Esophagus muscularis mucosa (tissue), 4 donors: ENCODE results near the gene DGKK. TPM values are rescaled to one million over a fixed set of nuclear protein-coding genes. Genes with fewer than 3 reads are reported as not detected.

ENCODE experiments used
- DNase-seq: peaks from one replicate; pipeline ENCODE4 v3.0.0-alpha.2; 2017; ENCODE audit errors: extremely low spot score
- H3K27ac ChIP-seq, 4 donors: fragments of 200-600 bp; sonication (generic); replicated peaks in 1 of 4; 1 replicate in 3 of 4; 2 replicates in 1 of 4; pipeline ENCODE4 v1.5.1; 2016 to 2019; ENCODE audit warnings: mild to moderate bottlenecking in 1 of 4
- H3K27me3 ChIP-seq, 4 donors: fragments of 200-600 bp; sonication (generic); one replicate each; pipeline versions ENCODE4 v1.5.1 to v1.6.0; 2016 to 2019
- H3K36me3 ChIP-seq, 4 donors: fragments of 200-600 bp; sonication (generic); one replicate each; pipeline ENCODE4 v1.5.1; 2016 to 2019
- H3K4me1 ChIP-seq, 4 donors: fragments of 200-600 bp; sonication (generic); one replicate each; pipeline ENCODE4 v1.5.1; 2016 to 2019
- H3K4me3 ChIP-seq, 4 donors: fragments of 200-600 bp; sonication (generic); 1 replicate in 2 of 4; 2 replicates in 2 of 4; pipeline ENCODE4 v1.5.1; 2016 to 2019; ENCODE audit warnings: mild to moderate bottlenecking in 4 of 4, moderate library complexity in 1 of 4
- H3K9me3 ChIP-seq, 4 donors: fragments of 200-600 bp; sonication (generic); 1 replicate in 3 of 4; 2 replicates in 1 of 4; pipeline ENCODE4 v1.5.1; 2016 to 2019
- EP300 ChIP-seq: sonication (generic); formaldehyde crosslinking; IDR thresholded peaks from one replicate; pipeline ENCODE4 v1.6.1; 2017; ENCODE audit warnings: antibody characterized with exemption
- POLR2A ChIP-seq: fragments of 450-650 bp; IDR thresholded peaks from one replicate; pipeline ENCODE4 v1.6.1; 2017; ENCODE audit warnings: antibody characterized with exemption, moderate library complexity, mild to moderate bottlenecking, low read depth
- POLR2AphosphoS5 ChIP-seq, 2 donors: sonication (generic); formaldehyde crosslinking; IDR thresholded peaks; one replicate each; pipeline ENCODE4 v1.6.1; 2017; ENCODE audit warnings: antibody characterized with exemption in 2 of 2
- WGBS: methylation state at CpG from one replicate; pipeline ENCODE4 v1.1.5; 2018; 5-methylcytosine and 5-hydroxymethylcytosine counted together
- intact Hi-C: fragments of 100-400 bp; cut with DNase I; formaldehyde crosslinking; loops from one replicate; pipeline ENCODE4 v1.15.1; 2023
- total RNA-seq, 4 donors: library from RNA; depleted of rRNA; stranded (reverse); fragments of >200 nt; gene quantifications; one replicate each; pipeline versions ENCODE4 v1.1.0 to v1.2.1, GENCODE V29; 2016
- TF ChIP-seq, protein P1 (sequence below), 3 experiments: fragments of 200-600 bp in 2 of 3; fragments of 450-650 bp in 1 of 3; sonication (generic) in 2 of 3; IDR thresholded peaks; one replicate each; pipeline ENCODE4 v1.5.1; 2017 to 2019; ENCODE audit warnings: antibody characterized with exemption in 3 of 3, mild to moderate bottlenecking in 2 of 3, moderate library complexity in 1 of 3

Gene DGKK
- total RNA-seq, 4 donors from 2014 or later: not detected

DNA sequence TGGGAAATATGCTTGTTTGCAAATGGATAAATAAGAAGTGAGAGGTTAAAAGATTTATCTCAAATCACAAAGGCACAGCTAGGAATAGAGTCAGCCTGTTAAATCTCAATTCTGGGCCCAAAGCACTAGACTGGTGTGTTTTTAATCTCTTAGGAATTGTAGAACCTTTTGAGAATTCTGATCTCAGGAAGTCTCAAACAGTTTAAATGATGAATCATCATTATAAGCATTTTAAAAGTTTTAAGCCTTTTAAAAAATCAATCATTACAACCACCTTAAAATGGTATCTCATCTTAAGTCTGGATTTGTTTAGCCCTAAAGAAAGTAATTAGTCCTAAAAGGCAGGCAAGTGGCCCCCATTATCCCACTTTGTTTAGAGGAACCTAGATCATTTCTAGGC lies 17.8 kb downstream of the DGKK start:
- intact Hi-C loops: no loop called here
- Histone ChIP-seq H3K4me1 (no peaks in the 10 kb centered on the region), H3K27me3 (peaks cover 0 to 11% (median 0%) of the 10 kb centered on the region in 4 donors), H3K27ac (no peak overlapping the region), H3K4me3 (no peak overlapping the region), H3K9me3 (no peaks in the 10 kb centered on the region), H3K36me3 (no peaks in the 10 kb centered on the region)
- TF ChIP-seq, protein P1, sequence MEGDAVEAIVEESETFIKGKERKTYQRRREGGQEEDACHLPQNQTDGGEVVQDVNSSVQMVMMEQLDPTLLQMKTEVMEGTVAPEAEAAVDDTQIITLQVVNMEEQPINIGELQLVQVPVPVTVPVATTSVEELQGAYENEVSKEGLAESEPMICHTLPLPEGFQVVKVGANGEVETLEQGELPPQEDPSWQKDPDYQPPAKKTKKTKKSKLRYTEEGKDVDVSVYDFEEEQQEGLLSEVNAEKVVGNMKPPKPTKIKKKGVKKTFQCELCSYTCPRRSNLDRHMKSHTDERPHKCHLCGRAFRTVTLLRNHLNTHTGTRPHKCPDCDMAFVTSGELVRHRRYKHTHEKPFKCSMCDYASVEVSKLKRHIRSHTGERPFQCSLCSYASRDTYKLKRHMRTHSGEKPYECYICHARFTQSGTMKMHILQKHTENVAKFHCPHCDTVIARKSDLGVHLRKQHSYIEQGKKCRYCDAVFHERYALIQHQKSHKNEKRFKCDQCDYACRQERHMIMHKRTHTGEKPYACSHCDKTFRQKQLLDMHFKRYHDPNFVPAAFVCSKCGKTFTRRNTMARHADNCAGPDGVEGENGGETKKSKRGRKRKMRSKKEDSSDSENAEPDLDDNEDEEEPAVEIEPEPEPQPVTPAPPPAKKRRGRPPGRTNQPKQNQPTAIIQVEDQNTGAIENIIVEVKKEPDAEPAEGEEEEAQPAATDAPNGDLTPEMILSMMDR (IDR thresholded peaks at IDR 0.05): no peak
- no peak for TF ChIP-seq POLR2A
- TF ChIP-seq EP300: no peak
- TF ChIP-seq POLR2AphosphoS5 (IDR thresholded peaks at IDR 0.05): no peak
- DNase-seq: no peak

DNA sequence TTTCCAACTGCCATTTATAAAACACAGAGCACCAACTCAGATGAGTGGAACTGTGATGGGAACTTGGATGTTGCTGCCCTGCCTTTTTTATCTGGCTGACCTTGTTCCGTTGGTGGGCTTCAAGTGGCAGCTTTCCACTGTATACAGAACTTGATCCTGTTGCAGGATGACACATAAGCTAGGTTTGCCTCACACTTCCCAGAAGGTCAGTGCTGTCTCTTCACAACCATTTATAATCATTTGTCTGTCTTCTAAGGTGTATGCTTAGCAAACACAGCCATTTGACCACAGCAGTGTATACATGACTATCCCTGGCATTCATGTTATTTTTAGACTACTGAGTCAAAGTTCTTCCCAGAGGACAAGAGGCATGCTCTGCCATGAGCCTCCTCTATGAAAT lies 20.3 kb downstream of the DGKK start:
- no peaks in the 10 kb centered on the region for H3K36me3 ChIP-seq
- peaks cover 0 to 11% (median 0%) of the 10 kb centered on the region in 4 donors for H3K27me3 ChIP-seq
- H3K27ac ChIP-seq: no peak overlapping the region
- H3K9me3 ChIP-seq: no peaks in the 10 kb centered on the region
- no peaks in the 10 kb centered on the region for H3K4me1 ChIP-seq
- no peak overlapping the region for H3K4me3 ChIP-seq
- intact Hi-C loops: no loop called here
- 25% methylated on average over 1 of the region's 1 CpG for WGBS
- DNase-seq: no peak
- TF ChIP-seq, protein P1 (IDR thresholded peaks at IDR 0.05): no peak
- TF ChIP-seq POLR2AphosphoS5 (IDR thresholded peaks at IDR 0.05) (no peak), POLR2A (no peak), EP300 (no peak)

DNA sequence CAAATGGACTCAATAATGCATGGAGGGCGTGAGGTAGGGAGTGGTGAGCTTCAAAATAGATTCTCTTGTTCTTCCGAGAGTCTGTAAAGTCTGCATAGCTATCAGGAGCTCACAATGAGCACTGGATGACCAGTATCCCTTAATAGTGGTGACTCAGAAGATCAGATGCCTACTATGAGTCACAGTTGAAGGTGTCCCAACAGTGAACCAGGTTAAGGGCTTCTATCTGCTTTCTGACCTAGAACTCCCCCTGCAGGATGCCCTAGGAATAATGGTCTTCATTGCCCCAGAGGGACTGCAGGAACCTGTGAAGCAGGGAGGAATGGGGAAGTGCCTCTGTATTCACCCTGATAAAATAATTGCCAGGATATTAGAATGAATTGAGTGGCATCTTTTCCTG lies 22.1 kb downstream of the DGKK start:
- no peak for DNase-seq
- no peak overlapping the region for H3K4me3 ChIP-seq
- intact Hi-C loops: no loop called here
- TF ChIP-seq EP300 (no peak), POLR2A (no peak), POLR2AphosphoS5 (IDR thresholded peaks at IDR 0.05) (no peak)
- TF ChIP-seq, protein P1 (IDR thresholded peaks at IDR 0.05): no peak
- peaks cover 0 to 2% (median 0%) of the 10 kb centered on the region in 4 donors for H3K9me3 ChIP-seq
- H3K36me3 ChIP-seq: no peaks in the 10 kb centered on the region
- WGBS: 73% methylated on average over 2 of the region's 2 CpGs
- H3K27ac ChIP-seq: no peak overlapping the region
- peaks cover 0 to 11% (median 0%) of the 10 kb centered on the region in 4 donors for H3K27me3 ChIP-seq
- H3K4me1 ChIP-seq: no peaks in the 10 kb centered on the region

DNA sequence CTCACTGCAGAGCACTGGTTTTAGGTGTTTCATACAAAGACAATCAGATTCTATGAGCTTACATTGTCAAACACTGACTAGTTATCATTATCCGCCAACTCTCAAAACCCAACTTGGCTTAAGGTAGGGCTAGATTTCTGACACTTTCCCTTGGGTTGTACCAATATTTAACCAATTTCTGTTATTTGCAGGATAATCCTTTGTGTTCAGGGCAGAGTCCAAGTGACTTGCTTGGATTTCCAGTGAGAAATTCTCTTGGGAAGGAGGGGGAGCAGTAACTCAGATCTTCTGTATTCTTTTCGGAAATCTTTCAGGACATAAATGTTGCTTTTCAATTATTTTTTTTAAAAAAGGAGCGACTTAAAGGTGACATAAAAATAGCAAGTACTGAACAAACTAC lies 23.1 kb downstream of the DGKK start:
- WGBS: 68% methylated on average over 3 of the region's 3 CpGs
- no peaks in the 10 kb centered on the region for H3K36me3 ChIP-seq
- H3K4me1 ChIP-seq: no peaks in the 10 kb centered on the region
- TF ChIP-seq, protein P1 (IDR thresholded peaks at IDR 0.05): no peak
- TF ChIP-seq POLR2AphosphoS5 (IDR thresholded peaks at IDR 0.05) (no peak), EP300 (no peak), POLR2A (no peak)
- no peak overlapping the region for H3K4me3 ChIP-seq
- no peak overlapping the region for H3K27ac ChIP-seq
- peaks cover 0 to 11% (median 0%) of the 10 kb centered on the region in 4 donors for H3K27me3 ChIP-seq
- intact Hi-C loops: no loop called here
- no peak for DNase-seq
- H3K9me3 ChIP-seq: peaks cover 0 to 2% (median 0%) of the 10 kb centered on the region in 4 donors

DNA sequence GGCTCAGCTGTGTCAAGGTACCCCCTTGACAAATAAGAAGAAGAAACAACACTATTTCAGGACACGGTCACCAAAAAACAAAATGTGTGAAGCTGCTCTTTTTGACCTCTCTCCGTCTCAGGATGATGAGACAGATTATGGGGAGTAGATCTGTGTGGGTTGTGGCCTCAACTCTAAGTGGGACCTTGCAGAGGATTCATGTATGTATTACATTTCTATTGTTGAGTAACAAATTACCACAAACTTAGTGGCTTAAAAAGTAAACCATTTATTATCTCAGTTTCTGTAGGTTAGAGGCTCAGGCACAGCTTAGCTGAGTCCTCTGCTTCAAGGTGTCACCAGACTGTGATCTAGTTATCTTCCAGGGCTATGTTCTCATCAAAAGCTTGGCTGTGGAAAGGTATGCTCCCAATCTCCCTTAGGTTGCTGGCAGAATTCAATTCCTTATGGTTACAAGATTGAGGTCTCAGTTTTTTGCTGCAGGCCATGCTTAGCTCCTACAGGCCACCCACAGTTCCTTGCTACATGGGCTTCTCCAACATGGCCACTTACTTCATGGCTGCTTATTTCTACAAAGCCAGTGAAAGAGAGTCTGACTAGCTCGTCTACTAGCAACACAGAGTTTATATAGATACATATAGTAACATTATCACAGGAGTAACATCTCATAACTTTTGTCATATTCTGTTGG lies 28.1 kb downstream of the DGKK start:
- 63% methylated on average over 3 of the region's 3 CpGs for WGBS
- Histone ChIP-seq H3K4me3 (no peak overlapping the region), H3K4me1 (no peaks in the 10 kb centered on the region), H3K9me3 (peaks cover 0 to 2% (median 0%) of the 10 kb centered on the region in 4 donors), H3K27ac (no peak overlapping the region), H3K36me3 (no peaks in the 10 kb centered on the region), H3K27me3 (no peaks in the 10 kb centered on the region)
- intact Hi-C loops: no loop called here
- TF ChIP-seq, protein P1 (IDR thresholded peaks at IDR 0.05): no peak
- no peak for TF ChIP-seq POLR2A
- TF ChIP-seq EP300: no peak
- no peak for TF ChIP-seq POLR2AphosphoS5 (IDR thresholded peaks at IDR 0.05)
- DNase-seq: no peak
